H1 (cell line): ENCODE measurements around the gene ATP9B. TPM values are rescaled to one million over a fixed set of nuclear protein-coding genes. Genes with fewer than 3 reads are reported as not detected.

Experiments
- ASH2L ChIP-seq: fragments of 200-600, 300-600 bp; sonication (generic); IDR thresholded peaks from one replicate; pipeline ENCODE4 v1.7.1; 2017; ENCODE audit warnings: low read length
- BRCA1 ChIP-seq: IDR thresholded peaks from 2 replicates; pipeline ENCODE4 v1.6.1; 2012; ENCODE audit warnings: low read depth, low read length, improper control_type of control experiment
- CBX5 ChIP-seq: fragments of 300-800, 300-1000 bp; sonication (generic); IDR thresholded peaks from 2 replicates; pipeline ENCODE4 v1.7.1; 2016; ENCODE audit warnings: antibody characterized with exemption, low read length, low read depth
- CBX8 ChIP-seq: fragments of 300-800, 300-1000 bp; sonication (generic); IDR thresholded peaks from 2 replicates; pipeline ENCODE4 v1.7.1; 2016; ENCODE audit warnings: low read depth, low read length, borderline replicate concordance
- CEBPB ChIP-seq: IDR thresholded peaks from 2 replicates; pipeline ENCODE4 v1.6.1; 2012; ENCODE audit warnings: low read depth, low read length
- CREB1 ChIP-seq: IDR thresholded peaks from 2 replicates; pipeline ENCODE4 v1.6.1; 2012; ENCODE audit warnings: inconsistent platforms
- CTBP2 ChIP-seq: IDR thresholded peaks from 2 replicates; pipeline ENCODE4 v1.7.0; 2011; ENCODE audit warnings: borderline replicate concordance, mild to moderate bottlenecking, moderate library complexity, mixed read lengths, low read length; ENCODE audit not compliant: insufficient read depth, insufficient read length
- EZH2 ChIP-seq: fragments of 200-600 bp; sonication (generic); IDR thresholded peaks from 2 replicates; pipeline ENCODE4 v1.7.1; 2012; ENCODE audit warnings: low read depth, mild to moderate bottlenecking, moderate library complexity, low read length, inconsistent platforms; ENCODE audit not compliant: severe bottlenecking
- GABPA ChIP-seq: IDR thresholded peaks from 2 replicates; pipeline ENCODE4 v1.6.1; 2011; ENCODE audit warnings: mild to moderate bottlenecking, low read length, moderate library complexity, borderline replicate concordance; ENCODE audit not compliant: insufficient read depth
- GTF2F1 ChIP-seq: IDR thresholded peaks from 2 replicates; pipeline ENCODE4 v1.6.1; 2012; ENCODE audit warnings: low read depth, low read length, improper control_type of control experiment, borderline replicate concordance
- HDAC6 ChIP-seq: IDR thresholded peaks from one replicate; pipeline ENCODE4 v1.7.1; 2012; ENCODE audit warnings: low read depth, mild to moderate bottlenecking, inconsistent platforms, low read length, moderate library complexity
- KDM5A ChIP-seq: fragments of 200-600 bp; IDR thresholded peaks from 2 replicates; pipeline ENCODE4 v1.7.1; 2012; ENCODE audit warnings: mild to moderate bottlenecking, low read length, inconsistent platforms, mixed read lengths
- MAFK ChIP-seq: IDR thresholded peaks from 2 replicates; pipeline ENCODE4 v1.6.1; 2012; ENCODE audit warnings: low read depth, mild to moderate bottlenecking, improper control_type of control experiment, low read length
- NANOG ChIP-seq: IDR thresholded peaks from 2 replicates; pipeline ENCODE4 v1.6.1; 2011; ENCODE audit warnings: low read length, low read depth, mild to moderate bottlenecking, inconsistent platforms; ENCODE audit not compliant: insufficient read depth, poor library complexity, severe bottlenecking
- POLR2A ChIP-seq, 2 experiments: IDR thresholded peaks; 1 replicate in 1 of 2; 2 replicates in 1 of 2; pipeline ENCODE4 v1.6.1; 2011; ENCODE audit warnings: low read depth in 2 of 2, low read length in 2 of 2, mild to moderate bottlenecking in 2 of 2; ENCODE audit errors: control extremely low read depth in 1 of 2
- SAP30 ChIP-seq: fragments of 300-600 bp; sonication (generic); IDR thresholded peaks from 2 replicates; pipeline ENCODE4 v1.7.1; 2012; ENCODE audit warnings: low read length, moderate library complexity, mild to moderate bottlenecking, inconsistent platforms; ENCODE audit not compliant: insufficient read depth, insufficient replicate concordance
- SIRT6 ChIP-seq: IDR thresholded peaks from one replicate; pipeline ENCODE4 v1.7.1; 2012; ENCODE audit warnings: low read length, inconsistent platforms
- SP2 ChIP-seq: IDR thresholded peaks from 2 replicates; pipeline ENCODE4 v1.6.1; 2012; ENCODE audit warnings: mild to moderate bottlenecking, low read length, inconsistent platforms
- ZNF274 ChIP-seq: IDR thresholded peaks from 2 replicates; pipeline ENCODE4 v1.7.0; 2012; ENCODE audit warnings: low read length, borderline replicate concordance; ENCODE audit errors: extremely low read depth
- polyA plus RNA-seq, 7 experiments: library from polyadenylated mRNA; depleted of rRNA in 3 of 7; stranded (reverse) in 5 of 7; unstranded in 2 of 7; fragments of >200 nt in 5 of 7; fragments of 200-250 nt in 2 of 7; gene quantifications; 1 replicate in 5 of 7; 2 replicates in 1 of 7; 4 replicates in 1 of 7; pipeline versions ENCODE4 v1.2.1 to v1.2.3, GENCODE V29; 2011 to 2013; ENCODE audit warnings: missing spikeins in 2 of 7, mixed read lengths in 2 of 7
- total RNA-seq: library from RNA; stranded (reverse); fragmentation: NEBNext Ultra II Directional; extraction: Animal tissue kit (Norgen Biotek cat#: 25700); gene quantifications from 2 replicates; pipeline ENCODE4 v1.2.1, GENCODE V29; 2021
- TF ChIP-seq, protein P1 (sequence below): IDR thresholded peaks from 2 replicates; pipeline ENCODE4 v1.6.1; 2012; ENCODE audit warnings: inconsistent platforms
- TF ChIP-seq, protein P2 (sequence below): IDR thresholded peaks from 2 replicates; pipeline ENCODE4 v1.6.1; 2012; ENCODE audit warnings: low read length, inconsistent platforms
- TF ChIP-seq, protein P3 (sequence below): IDR thresholded peaks from 2 replicates; pipeline ENCODE4 v1.6.1; 2011; ENCODE audit warnings: low read depth, mild to moderate bottlenecking, low read length; ENCODE audit not compliant: insufficient read depth

The ATP9B gene
- total and polyA plus RNA-seq, 2 of the 8 experiments (the other 6 are each of a cell fraction or from before 2014, with no cell fraction given) = 15.1 to 21.7 TPM

DNA sequence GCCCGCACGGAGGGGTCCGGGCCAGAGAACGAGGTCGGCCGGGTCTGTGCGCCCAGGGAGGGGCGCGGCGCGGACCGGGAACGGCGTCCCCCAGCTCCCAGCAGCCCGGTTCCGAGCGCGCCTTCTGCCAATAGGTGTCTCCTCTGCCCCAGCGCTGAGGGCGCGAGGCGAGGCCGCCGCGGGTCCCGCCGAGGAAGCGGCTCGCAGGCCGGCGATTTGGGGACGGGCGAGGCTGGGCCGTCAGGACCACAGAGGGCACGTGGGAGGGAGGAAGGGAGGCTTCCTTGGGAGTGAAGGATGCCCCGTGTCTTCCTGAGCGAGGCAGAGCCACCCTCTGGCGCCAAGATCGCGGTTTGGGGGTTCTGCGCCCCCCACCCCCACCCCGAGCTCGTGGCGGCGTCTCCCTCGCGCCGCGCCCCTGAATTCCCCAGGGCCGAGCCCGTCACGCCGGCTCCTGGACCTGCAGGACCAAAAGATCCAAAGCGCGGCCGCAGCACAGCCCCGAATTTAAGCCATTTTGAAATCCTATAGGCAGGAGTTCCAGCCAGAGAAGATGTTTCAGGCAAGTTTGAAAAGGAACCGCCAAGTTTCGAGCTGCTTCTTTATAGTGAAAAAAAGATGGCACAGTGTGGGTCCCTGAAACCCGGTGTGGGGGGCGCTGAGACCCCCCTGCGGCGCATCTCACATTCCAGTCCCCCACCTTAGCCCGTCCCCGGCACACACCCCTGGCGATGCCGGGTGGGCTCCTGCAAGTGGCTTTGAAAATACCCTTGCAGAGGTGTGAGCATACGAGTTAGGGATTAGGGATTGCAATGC lies 327.4 kb downstream of the ATP9B start (continued):
- TF ChIP-seq NANOG (no peak), SP2 (no peak), GABPA (no peak), HDAC6 (no peak), CTBP2 (no peak), GTF2F1 (no peak), KDM5A (no peak), MAFK (no peak), ASH2L (no peak), CEBPB (no peak), SAP30 (no peak), POLR2A (IDR thresholded peaks at IDR 0.05; ENCODE audit: control extremely low read depth in 1 of 2, low read depth in 2 of 2, low read length in 2 of 2) (no peak), CBX5 (no peak), ZNF274 (no peak), CBX8 (0 out of 2 replicates have a peak, but pooled peaks have one; percentile 15), EZH2 (peak; percentile 88), CREB1 (no peak), BRCA1 (no peak), SIRT6 (no peak)
- TF ChIP-seq, protein P1, sequence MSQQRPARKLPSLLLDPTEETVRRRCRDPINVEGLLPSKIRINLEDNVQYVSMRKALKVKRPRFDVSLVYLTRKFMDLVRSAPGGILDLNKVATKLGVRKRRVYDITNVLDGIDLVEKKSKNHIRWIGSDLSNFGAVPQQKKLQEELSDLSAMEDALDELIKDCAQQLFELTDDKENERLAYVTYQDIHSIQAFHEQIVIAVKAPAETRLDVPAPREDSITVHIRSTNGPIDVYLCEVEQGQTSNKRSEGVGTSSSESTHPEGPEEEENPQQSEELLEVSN = peak; percentile 69
- TF ChIP-seq, protein P2, sequence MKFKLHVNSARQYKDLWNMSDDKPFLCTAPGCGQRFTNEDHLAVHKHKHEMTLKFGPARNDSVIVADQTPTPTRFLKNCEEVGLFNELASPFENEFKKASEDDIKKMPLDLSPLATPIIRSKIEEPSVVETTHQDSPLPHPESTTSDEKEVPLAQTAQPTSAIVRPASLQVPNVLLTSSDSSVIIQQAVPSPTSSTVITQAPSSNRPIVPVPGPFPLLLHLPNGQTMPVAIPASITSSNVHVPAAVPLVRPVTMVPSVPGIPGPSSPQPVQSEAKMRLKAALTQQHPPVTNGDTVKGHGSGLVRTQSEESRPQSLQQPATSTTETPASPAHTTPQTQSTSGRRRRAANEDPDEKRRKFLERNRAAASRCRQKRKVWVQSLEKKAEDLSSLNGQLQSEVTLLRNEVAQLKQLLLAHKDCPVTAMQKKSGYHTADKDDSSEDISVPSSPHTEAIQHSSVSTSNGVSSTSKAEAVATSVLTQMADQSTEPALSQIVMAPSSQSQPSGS = no peak
- TF ChIP-seq, protein P3, sequence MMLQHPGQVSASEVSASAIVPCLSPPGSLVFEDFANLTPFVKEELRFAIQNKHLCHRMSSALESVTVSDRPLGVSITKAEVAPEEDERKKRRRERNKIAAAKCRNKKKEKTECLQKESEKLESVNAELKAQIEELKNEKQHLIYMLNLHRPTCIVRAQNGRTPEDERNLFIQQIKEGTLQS = no peak
